ENCODE measurements around the gene SERPINA1.
"Not testable (repeated sequence)": the region's sequence is repeated elsewhere in the genome, so short reads cannot be mapped to it uniquely, and the experiment has no call there.

SERPINA1 gene

GRCh38 chr14:94388384-94389103 is at the start of gene SERPINA1:
TSS of gene SERPINA1 (minus strand) at chr14:94388602. CDS start at chr14:94383237, 5,365 bp downstream.
- DNase-seq (ENCODE audit: low spot score), result no peak

GRCh38 chr14:94428610-94429009 is 40.2 kb upstream of the SERPINA1 start:
- DNase-seq (ENCODE audit: low spot score), result no peak

DNA sequence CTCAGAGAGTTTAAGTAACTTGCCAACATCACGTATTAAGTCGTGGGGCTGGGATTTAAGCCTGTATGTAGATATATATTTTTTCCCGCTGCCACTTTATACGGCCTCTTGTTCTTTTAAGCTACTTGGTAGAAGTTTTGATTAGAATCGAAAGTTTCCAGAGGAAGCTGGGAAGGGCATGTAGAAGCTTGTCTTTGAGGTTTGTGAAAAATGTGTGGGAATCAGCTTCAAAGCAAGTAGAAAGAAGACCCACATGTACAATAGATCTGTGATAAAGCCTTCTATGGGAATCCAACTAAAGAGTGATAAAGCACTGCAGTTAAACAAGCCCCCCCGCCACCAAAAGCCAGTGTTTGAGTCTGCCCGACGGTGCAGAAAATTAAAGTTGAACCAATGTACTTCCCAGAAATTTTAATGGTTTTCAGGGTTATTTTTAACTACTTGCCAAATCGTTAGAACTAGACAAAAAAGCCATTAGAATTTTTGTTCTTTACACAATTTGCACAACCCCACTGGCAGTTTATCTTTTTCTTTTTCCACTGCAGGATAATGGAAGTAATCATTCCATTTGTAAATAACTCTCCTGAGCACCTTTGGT is 38.7 kb upstream of the SERPINA1 start:
- DNase-seq (ENCODE audit: low spot score), result no peak

GRCh38 chr14:94426526-94426925 is 38.1 kb upstream of the SERPINA1 start:
- no peak for DNase-seq (ENCODE audit: low spot score)

DNA sequence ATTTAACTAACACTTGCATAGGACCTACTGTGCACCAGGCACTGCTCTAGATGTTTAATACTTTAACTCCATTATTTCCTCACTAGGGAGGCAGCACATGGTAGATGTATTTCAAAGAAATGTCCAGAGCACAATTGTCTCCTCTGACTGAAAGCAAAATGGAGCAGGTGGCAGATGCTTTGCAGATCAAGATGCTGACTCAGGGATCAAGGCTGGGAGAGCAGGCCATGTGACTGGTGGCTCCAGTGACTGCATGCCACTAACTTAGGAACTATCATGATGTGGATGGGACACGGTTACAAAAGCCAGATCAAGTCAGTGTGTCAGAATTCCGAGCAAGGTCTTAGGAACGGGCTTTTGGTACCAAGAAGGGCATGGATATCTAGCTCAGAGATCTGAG is 36.0 kb upstream of the SERPINA1 start:
- no peak for DNase-seq (ENCODE audit: low spot score)

- peak; percentile 77 for DNase-seq (ENCODE audit: low spot score)
Observed at GRCh38 chr14:94423453-94424056, 35.2 kb upstream of the SERPINA1 start.

- DNase-seq (ENCODE audit: low spot score), result no peak
Observed at GRCh38 chr14:94421316-94421715, 32.9 kb upstream of the SERPINA1 start.

DNA sequence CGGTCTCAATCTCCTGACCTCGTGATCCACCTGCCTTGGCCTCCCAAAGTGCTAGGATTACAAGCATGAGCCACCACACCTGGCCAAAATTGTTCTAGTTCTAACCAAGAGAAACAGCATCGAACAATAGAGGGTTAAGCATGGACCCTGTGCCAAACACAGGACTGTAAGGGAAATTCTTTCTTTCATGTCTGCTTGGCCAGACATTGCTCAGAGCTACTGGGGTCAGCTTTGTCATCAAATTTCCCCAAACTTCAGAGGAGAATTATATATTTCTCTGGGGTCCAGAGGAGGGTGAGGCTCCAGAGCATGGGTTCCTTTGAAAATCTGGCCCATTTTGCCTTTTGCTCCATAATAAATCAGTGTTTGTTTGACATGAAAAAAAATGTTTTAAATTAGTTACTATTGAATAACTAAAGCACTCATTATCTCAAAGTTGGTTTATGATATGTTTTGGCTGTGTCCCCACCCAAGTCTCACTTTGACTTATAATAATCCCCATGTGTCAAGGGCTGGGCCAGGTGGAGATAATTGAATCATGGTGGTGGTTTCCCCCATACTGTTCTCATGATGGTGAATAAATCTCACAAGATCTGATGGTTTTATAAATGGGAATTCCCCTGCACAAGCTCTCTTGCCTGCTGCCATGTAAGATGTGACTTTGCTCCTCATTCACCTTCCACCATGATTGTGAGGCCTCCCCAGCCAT is 29.2 kb upstream of the SERPINA1 start:
- not testable (repeated sequence) for DNase-seq (ENCODE audit: low spot score)

GRCh38 chr14:94412671-94413638 is 24.6 kb upstream of the SERPINA1 start:
- DNase-seq (ENCODE audit: low spot score), result no peak

- no peak for DNase-seq (ENCODE audit: low spot score)
Observed at GRCh38 chr14:94411638-94412037, 23.2 kb upstream of the SERPINA1 start.

DNA sequence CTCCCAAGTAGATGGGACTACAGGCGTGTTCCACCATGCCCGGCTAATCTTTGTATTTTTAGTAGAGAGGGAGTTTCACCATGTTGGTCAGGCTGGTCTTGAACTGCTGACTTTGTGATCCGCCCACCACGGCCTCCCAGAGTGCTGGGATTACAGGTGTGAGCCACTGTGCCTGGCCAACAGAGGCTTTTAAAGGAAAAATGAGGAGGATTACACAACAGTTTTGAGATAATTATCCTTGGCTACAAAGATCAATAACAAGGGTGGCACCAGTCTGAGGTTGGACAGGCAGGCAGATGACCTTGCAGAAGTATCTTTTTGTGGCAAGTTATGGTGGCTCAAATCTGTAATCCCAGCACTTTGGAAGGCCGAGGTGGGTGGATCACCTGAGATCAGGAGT is 21.0 kb upstream of the SERPINA1 start:
- not testable (repeated sequence) for DNase-seq (ENCODE audit: low spot score)

GRCh38 chr14:94408546-94409095 is 20.2 kb upstream of the SERPINA1 start:
- no peak for DNase-seq (ENCODE audit: low spot score)

- no peak for DNase-seq (ENCODE audit: low spot score)
Observed at GRCh38 chr14:94407906-94408305, 19.5 kb upstream of the SERPINA1 start.

DNA sequence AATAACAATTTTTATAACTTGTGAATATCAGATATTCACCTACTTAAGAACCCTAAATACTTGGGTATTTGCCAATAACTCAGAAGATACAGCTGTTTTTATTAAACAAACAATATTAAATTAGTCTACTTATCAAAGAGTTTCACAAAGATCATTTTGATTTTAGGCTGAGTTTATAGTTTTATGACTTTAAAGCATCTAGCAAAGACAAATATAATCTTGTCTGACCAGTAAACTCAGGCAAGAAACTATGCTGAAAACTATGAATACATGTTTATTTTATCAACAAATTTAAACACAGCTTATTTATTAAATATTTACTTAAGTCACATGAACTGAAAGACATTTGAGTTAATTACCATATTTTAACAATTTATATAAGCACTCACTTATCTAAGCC is 18.5 kb upstream of the SERPINA1 start:
- no peak for DNase-seq (ENCODE audit: low spot score)

GRCh38 chr14:94405486-94405885 is 17.1 kb upstream of the SERPINA1 start:
- no peak for DNase-seq (ENCODE audit: low spot score)

- no peak for DNase-seq (ENCODE audit: low spot score)
Observed at GRCh38 chr14:94404561-94404960, 16.2 kb upstream of the SERPINA1 start.

- no peak for DNase-seq (ENCODE audit: low spot score)
Observed at GRCh38 chr14:94403312-94403932, 15.0 kb upstream of the SERPINA1 start.

DNA sequence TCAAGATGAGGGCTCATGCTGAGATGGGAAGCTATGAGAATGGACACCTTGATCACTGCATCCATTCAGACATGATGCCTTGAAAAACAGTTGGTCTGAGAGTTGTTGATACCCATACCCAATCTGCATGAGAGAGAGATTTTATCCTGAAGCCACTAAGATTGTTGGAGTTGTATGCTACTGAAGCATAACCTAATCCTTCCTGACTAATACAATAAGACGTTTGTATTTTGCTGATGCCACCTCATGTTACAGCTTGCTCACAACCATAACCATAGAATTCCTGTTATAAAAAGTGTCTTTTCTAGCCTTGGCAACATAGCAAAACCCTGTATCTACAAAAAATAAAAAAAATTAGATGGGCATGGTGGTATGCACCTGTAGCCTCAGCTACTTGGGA is 12.7 kb upstream of the SERPINA1 start:
- no peak for DNase-seq (ENCODE audit: low spot score)

- no peak for DNase-seq (ENCODE audit: low spot score)
Observed at GRCh38 chr14:94400422-94400841, 12.0 kb upstream of the SERPINA1 start.

GRCh38 chr14:94398536-94398935 is 10.1 kb upstream of the SERPINA1 start:
- DNase-seq (ENCODE audit: low spot score), result no peak

DNA sequence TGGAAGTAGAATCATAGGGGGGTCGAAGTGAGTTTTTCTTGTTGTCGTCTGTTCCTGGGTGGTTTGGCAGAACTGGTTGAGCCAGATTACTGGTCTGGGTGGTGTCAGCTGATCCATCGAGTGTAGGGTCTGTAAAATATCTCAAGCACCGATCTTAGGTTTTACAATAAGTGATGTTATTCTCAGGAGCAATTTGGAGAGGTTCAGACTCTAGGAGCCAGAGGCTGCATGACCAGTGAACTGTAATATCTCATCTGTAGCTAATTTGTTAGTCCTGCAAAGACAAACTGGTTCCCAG is 9.7 kb upstream of the SERPINA1 start:
- DNase-seq (ENCODE audit: low spot score), result no peak

All from AG20443 (cell line).